GM23248 (cell line): ENCODE measurements around the gene TSEN15. TPM values are rescaled to one million over a fixed set of nuclear protein-coding genes. Genes with fewer than 3 reads are reported as not detected.

Experiments
- DNase-seq: peaks from one replicate; pipeline ENCODE4 v3.0.0-alpha.2; 2015
- H2AFZ ChIP-seq: fragments of 200-600 bp; sonication (generic); 2 replicates; pipeline ENCODE4 v1.6.1; 2016; ENCODE audit warnings: antibody characterized with exemption
- H3F3A ChIP-seq: fragments of 200-600 bp; sonication (generic); 2 replicates; pipeline ENCODE4 v1.6.1; 2016; ENCODE audit warnings: mild to moderate bottlenecking, antibody characterized with exemption, mixed run types; ENCODE audit not compliant: insufficient read depth
- H3K27ac ChIP-seq: fragments of 200-600 bp; sonication (generic); 2 replicates; pipeline ENCODE4 v1.5.1; 2016; ENCODE audit warnings: mild to moderate bottlenecking
- H3K27me3 ChIP-seq: fragments of 200-600 bp; sonication (generic); replicated peaks from 2 replicates; pipeline ENCODE4 v1.6.1; 2016; ENCODE audit warnings: mild to moderate bottlenecking; ENCODE audit not compliant: insufficient read depth
- H3K36me3 ChIP-seq: fragments of 200-600 bp; sonication (generic); 2 replicates; pipeline ENCODE4 v1.6.1; 2016; ENCODE audit warnings: low read depth, mild to moderate bottlenecking
- H3K4me1 ChIP-seq: fragments of 200-600 bp; sonication (generic); 2 replicates; pipeline ENCODE4 v1.6.1; 2016; ENCODE audit warnings: mild to moderate bottlenecking; ENCODE audit not compliant: insufficient read depth
- H3K4me2 ChIP-seq: fragments of 200-600 bp; sonication (generic); one replicate; pipeline ENCODE4 v1.6.1; 2016; ENCODE audit warnings: mild to moderate bottlenecking; ENCODE audit not compliant: unreplicated experiment
- H3K4me3 ChIP-seq: fragments of 200-600 bp; sonication (generic); 2 replicates; pipeline ENCODE4 v1.5.1; 2016; ENCODE audit warnings: mild to moderate bottlenecking
- H3K79me2 ChIP-seq: fragments of 200-600 bp; sonication (generic); 2 replicates; pipeline ENCODE4 v1.6.1; 2016; ENCODE audit warnings: mild to moderate bottlenecking; ENCODE audit not compliant: insufficient read depth
- H3K9ac ChIP-seq: fragments of 200-600 bp; sonication (generic); 2 replicates; pipeline ENCODE4 v1.6.1; 2016; ENCODE audit warnings: mild to moderate bottlenecking
- H3K9me2 ChIP-seq: fragments of 200-600 bp; sonication (generic); 2 replicates; pipeline ENCODE4 v1.6.1; 2016; ENCODE audit warnings: mixed run types, mild to moderate bottlenecking, moderate library complexity; ENCODE audit not compliant: insufficient read depth
- H3K9me3 ChIP-seq: fragments of 200-600 bp; sonication (generic); one replicate; pipeline ENCODE4 v1.6.1; 2017; ENCODE audit warnings: low read depth
- H4K20me1 ChIP-seq: fragments of 200-600 bp; sonication (generic); 2 replicates; pipeline ENCODE4 v1.6.0; 2016; ENCODE audit not compliant: insufficient read depth
- EZH2 ChIP-seq: fragments of 200-600 bp; sonication (generic); IDR thresholded peaks from 2 replicates; pipeline ENCODE4 v1.6.1; 2018; ENCODE audit warnings: antibody characterized with exemption, mild to moderate bottlenecking; ENCODE audit not compliant: insufficient read depth, poor library complexity, severe bottlenecking
- EZH2phosphoT487 ChIP-seq: fragments of 200-600 bp; sonication (generic); IDR thresholded peaks from 2 replicates; pipeline ENCODE4 v1.6.1; 2018; ENCODE audit warnings: antibody characterized with exemption, moderate library complexity, mild to moderate bottlenecking, low read depth; ENCODE audit not compliant: insufficient read depth
- WGBS, 2 experiments: methylation state at CpG; one replicate each; pipeline ENCODE4 v1.1.6; 2015 to 2017; ENCODE audit warnings: low lambda C conversion rate in 2 of 2, low coverage in 1 of 2; ENCODE audit errors: missing lambda C conversion rate in 2 of 2; 5-methylcytosine and 5-hydroxymethylcytosine counted together
- in situ Hi-C: fragments of 300-500 bp; cut with MboI; formaldehyde crosslinking; loops from 2 replicates; pipeline ENCODE4 v1.15.0; 2020
- polyA plus RNA-seq: library from polyadenylated mRNA; unstranded; fragments of >200 nt; fragmentation: Nextera tagmentation; extraction: Ambion mirVana; gene quantifications from 2 replicates; pipeline ENCODE4 v1.2.1, GENCODE V29; 2016
- total RNA-seq: library from RNA; depleted of rRNA; stranded (reverse); fragments of >200 nt; shearing (Covaris generic); gene quantifications from 2 replicates; pipeline ENCODE4 v1.2.3, GENCODE V29; 2014

TSEN15 gene
- total and polyA plus RNA-seq, 2 experiments from 2014 or later = 52.0 to 81.9 TPM

- H3K4me3 ChIP-seq = no peak overlapping the region
- 89 to 90% methylated on average over 1 of the region's 1 CpG for WGBS, 2 experiments
- H2AFZ ChIP-seq = no peak overlapping the region
- no peak overlapping the region for H3K4me2 ChIP-seq
- no peak overlapping the region for H3K9ac ChIP-seq
- H3F3A ChIP-seq = peaks cover 17% of the 10 kb centered on the region; the same call in 1 of the 2 replicates
- no peaks in the 10 kb centered on the region for H3K9me3 ChIP-seq
- H3K79me2 ChIP-seq = no peaks in the 10 kb centered on the region
- no peaks in the 10 kb centered on the region for H3K9me2 ChIP-seq
- no peaks in the 10 kb centered on the region for H4K20me1 ChIP-seq
- DNase-seq = no peak
- H3K27ac ChIP-seq = no peak overlapping the region
- in situ Hi-C loops = no loop called here
- H3K4me1 ChIP-seq = peaks cover 14% of the 10 kb centered on the region
- H3K36me3 ChIP-seq = no peaks in the 10 kb centered on the region
- no peaks in the 10 kb centered on the region for H3K27me3 ChIP-seq
- no peak for TF ChIP-seq EZH2phosphoT487
Measured at GRCh38 chr1:184021728-184022127, 29.8 kb upstream of the TSEN15 start.

GRCh38 chr1:184022668-184023067, 28.9 kb upstream of the TSEN15 start:
- no peak overlapping the region for H3K4me2 ChIP-seq
- H3K4me1 ChIP-seq = peaks cover 14% of the 10 kb centered on the region
- TF ChIP-seq EZH2 = no peak
- TF ChIP-seq EZH2phosphoT487 = no peak
- WGBS, 2 experiments = 11 to 13% methylated on average over 2 of the region's 2 CpGs
- no peaks in the 10 kb centered on the region for H3K9me2 ChIP-seq
- H4K20me1 ChIP-seq = no peaks in the 10 kb centered on the region
- in situ Hi-C loops = no loop called here
- H3K36me3 ChIP-seq = no peaks in the 10 kb centered on the region
- H3K79me2 ChIP-seq = no peaks in the 10 kb centered on the region
- H3K27ac ChIP-seq = no peak overlapping the region
- H2AFZ ChIP-seq = no peak overlapping the region
- H3K4me3 ChIP-seq = no peak overlapping the region
- DNase-seq = no peak
- no peaks in the 10 kb centered on the region for H3K9me3 ChIP-seq
- H3K9ac ChIP-seq = no peak overlapping the region
- H3K27me3 ChIP-seq = no peaks in the 10 kb centered on the region
- peaks cover 17% of the 10 kb centered on the region; the same call in 1 of the 2 replicates for H3F3A ChIP-seq

- Histone ChIP-seq H3K9me3 (no peaks in the 10 kb centered on the region), H3K27ac (no peak overlapping the region), H3K4me3 (no peak overlapping the region), H3K9ac (no peak overlapping the region), H3K4me1 (peaks cover 14% of the 10 kb centered on the region), H3F3A (peaks cover 17% of the 10 kb centered on the region; the same call in 1 of the 2 replicates), H3K9me2 (no peaks in the 10 kb centered on the region), H3K79me2 (no peaks in the 10 kb centered on the region), H3K36me3 (no peaks in the 10 kb centered on the region), H4K20me1 (no peaks in the 10 kb centered on the region), H3K27me3 (no peaks in the 10 kb centered on the region), H2AFZ (no peak overlapping the region), H3K4me2 (no peak overlapping the region)
- no peak for DNase-seq
- in situ Hi-C loops = no loop called here
- TF ChIP-seq EZH2phosphoT487 = no peak
- TF ChIP-seq EZH2 = no peak
Measured at GRCh38 chr1:184023171-184023570, 28.4 kb upstream of the TSEN15 start.

GRCh38 chr1:184025242-184025675, 26.3 kb upstream of the TSEN15 start:
- Histone ChIP-seq H3K9me3 (no peaks in the 10 kb centered on the region), H3K27ac (peak overlapping the region; percentile 27), H4K20me1 (no peaks in the 10 kb centered on the region), H3K4me1 (peaks cover 14% of the 10 kb centered on the region), H3K4me2 (peak overlapping the region; percentile 37), H3K9me2 (no peaks in the 10 kb centered on the region), H3K79me2 (no peaks in the 10 kb centered on the region), H3K9ac (no peak overlapping the region), H2AFZ (no peak overlapping the region), H3K27me3 (no peaks in the 10 kb centered on the region), H3K36me3 (no peaks in the 10 kb centered on the region), H3K4me3 (no peak overlapping the region), H3F3A (peaks cover 17% of the 10 kb centered on the region)
- peak; percentile 94 for DNase-seq
- WGBS, 2 experiments = 81 to 84% methylated on average over 1 of the region's 1 CpG
- TF ChIP-seq EZH2phosphoT487 (no peak), EZH2 (no peak)
- in situ Hi-C loops = no loop called here
